ENCODE data around the gene ST8SIA6.

GRCh38 chr10:17282311-17282710, 172.1 kb downstream of the ST8SIA6 start:
- TF ChIP-seq RBBP5 (conservative IDR thresholded peaks at IDR 0.05) (no peak), CTCF (IDR thresholded peaks at IDR 0.05 in 2 of 3, conservative IDR thresholded peaks at IDR 0.05 in 1 of 3; ENCODE audit: control insufficient read depth in 2 of 3, extremely low read depth in 1 of 3, insufficient read depth in 1 of 3, low read depth in 3 of 3, low read length in 3 of 3) (no peak), ATF2 (IDR thresholded peaks at IDR 0.05; ENCODE audit: low read length) (no peak), GATAD2B (conservative IDR thresholded peaks at IDR 0.05; ENCODE audit: low read depth) (no peak), POLR2A (IDR thresholded peaks at IDR 0.05; ENCODE audit: low read depth, low read length) (no peak), CHD2 (IDR thresholded peaks at IDR 0.05; ENCODE audit: borderline replicate concordance, low read depth, low read length) (no peak), TCF12 (IDR thresholded peaks at IDR 0.05; ENCODE audit: low read depth, low read length) (no peak), ZNF687 (IDR thresholded peaks at IDR 0.05) (no peak), ATF3 (IDR thresholded peaks at IDR 0.05; ENCODE audit: borderline replicate concordance, extremely low read depth, low read depth, low read length) (no peak), HDAC2 (IDR thresholded peaks at IDR 0.05) (no peak)

Data from GM12878 (cell line).